Hematopoietic multipotent progenitor cell (in vitro differentiated cells): Measurements from ENCODE around the gene MAML3. TPM values are rescaled to one million over a fixed set of nuclear protein-coding genes. Genes with fewer than 3 reads are reported as not detected.

Source experiments
- DNase-seq, 3 donors: peaks; one replicate each; pipeline ENCODE4 v3.0.0-alpha.2; 2011 to 2015; ENCODE audit warnings: low read depth in 2 of 3, low spot score in 2 of 3
- total RNA-seq: library from RNA; depleted of rRNA; stranded (reverse); fragments of >200 nt; gene quantifications from one replicate; pipeline ENCODE4 v1.2.3, GENCODE V29; 2012

MAML3 gene
- total RNA-seq, 1 donor, result 27.2 TPM

GRCh38 chr4:139720806-139721205 lies 433.2 kb downstream of the MAML3 start:
- no peak for DNase-seq

GRCh38 chr4:139719381-139720101 lies 434.4 kb downstream of the MAML3 start:
- DNase-seq, result no peak

GRCh38 chr4:139718833-139719232 lies 435.2 kb downstream of the MAML3 start:
- DNase-seq, result no peak

GRCh38 chr4:139718358-139718757 lies 435.6 kb downstream of the MAML3 start:
- DNase-seq, result no peak

GRCh38 chr4:139715746-139716391 lies 438.1 kb downstream of the MAML3 start:
- no peak for DNase-seq

GRCh38 chr4:139712882-139713281 lies 441.1 kb downstream of the MAML3 start:
- DNase-seq, result no peak

- no peak for DNase-seq
Measured at GRCh38 chr4:139711461-139711860, 442.5 kb downstream of the MAML3 start.

- DNase-seq, result no peak
Measured at GRCh38 chr4:139710073-139710472, 443.9 kb downstream of the MAML3 start.

- no peak for DNase-seq
Measured at GRCh38 chr4:139709660-139710059, 444.3 kb downstream of the MAML3 start.

- peak in 1 of 3 donors; percentile 21 for DNase-seq
Measured at GRCh38 chr4:139704915-139705485, 449.0 kb downstream of the MAML3 start.

GRCh38 chr4:139700568-139700967 lies 453.4 kb downstream of the MAML3 start:
- no peak for DNase-seq

GRCh38 chr4:139698167-139698925 lies 455.6 kb downstream of the MAML3 start:
- DNase-seq, result peak in 1 of 3 donors; percentile 5

- no peak for DNase-seq
Measured at GRCh38 chr4:139696491-139696890, 457.5 kb downstream of the MAML3 start.

GRCh38 chr4:139694522-139695107 lies 459.4 kb downstream of the MAML3 start:
- no peak for DNase-seq

- DNase-seq, result peak in 2 of 3 donors; percentile 32
Measured at GRCh38 chr4:139692309-139693012, 461.5 kb downstream of the MAML3 start.

GRCh38 chr4:139690419-139690818 lies 463.6 kb downstream of the MAML3 start:
- no peak for DNase-seq

- no peak for DNase-seq
Measured at GRCh38 chr4:139689093-139689722, 464.8 kb downstream of the MAML3 start.

GRCh38 chr4:139686988-139687387 lies 467.0 kb downstream of the MAML3 start:
- DNase-seq, result no peak

GRCh38 chr4:139686130-139686529 lies 467.9 kb downstream of the MAML3 start:
- no peak for DNase-seq

GRCh38 chr4:139685180-139685579 lies 468.8 kb downstream of the MAML3 start:
- peak in 1 of 3 donors; percentile 45 for DNase-seq
